GM21515 (cell line): Measurements from ENCODE around the gene SGMS1.
A peak's percentile ranks its signal among the peaks of the same experiment; 100 is the strongest.
"Not testable (repeated sequence)": the region's sequence is repeated elsewhere in the genome, so short reads cannot be mapped to it uniquely, and the experiment has no call there.

Source experiments
- ATAC-seq: cut with Tn5 transposase; IDR thresholded peaks from one replicate; pipeline ENCODE4 v1.9.1; 2021; ENCODE audit not compliant: unreplicated experiment

Gene SGMS1

GRCh38 chr10:50286996-50287803 lies 336.6 kb downstream of the SGMS1 start:
- ATAC-seq: no peak

DNA sequence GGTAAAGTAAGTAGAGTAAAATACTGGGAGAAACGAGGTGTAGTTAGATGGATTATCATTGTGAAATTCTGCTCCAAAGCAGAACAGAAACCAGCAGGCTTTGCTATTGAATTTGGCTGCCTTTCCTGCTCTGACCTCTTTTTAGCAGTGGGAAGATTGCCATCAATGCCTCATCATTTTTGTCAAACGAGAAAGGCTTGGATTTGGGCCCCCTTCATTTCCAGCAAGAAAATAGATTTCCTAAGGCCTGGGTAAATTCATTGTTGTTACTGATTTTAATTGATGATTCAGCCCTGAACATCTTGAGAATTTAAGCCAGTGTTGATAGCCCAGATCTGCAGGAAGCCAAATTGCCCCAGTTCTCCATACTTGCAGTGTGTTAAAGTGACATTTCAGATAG lies 337.2 kb downstream of the SGMS1 start:
- no peak for ATAC-seq

DNA sequence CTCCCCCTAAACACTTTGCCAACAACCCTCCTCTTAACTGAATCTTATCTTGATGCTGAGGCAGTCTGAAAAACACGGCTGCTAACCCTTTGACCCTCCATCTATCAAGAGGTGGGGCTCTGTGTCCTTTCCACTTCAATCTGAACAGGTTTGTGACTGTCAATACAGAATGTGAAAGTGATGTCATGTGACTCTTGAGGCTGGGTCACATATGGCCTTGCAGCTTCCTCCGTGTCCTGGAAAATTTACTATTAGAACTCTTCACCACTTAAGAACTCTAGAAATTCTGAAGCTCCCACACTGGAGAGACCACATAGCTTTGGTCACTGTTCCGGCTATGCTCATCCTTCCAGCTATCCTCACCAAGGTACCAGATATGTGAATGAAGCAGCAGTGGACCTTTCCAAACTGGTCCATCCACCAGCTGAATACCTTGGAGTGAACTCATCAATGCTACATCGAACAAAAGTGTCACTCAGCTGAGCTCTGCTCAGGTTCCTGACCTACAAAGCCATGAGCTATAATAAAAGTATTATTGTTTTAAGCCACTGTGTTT lies 341.7 kb downstream of the SGMS1 start:
- no peak for ATAC-seq

GRCh38 chr10:50281210-50281966 lies 342.4 kb downstream of the SGMS1 start:
- no peak for ATAC-seq

DNA sequence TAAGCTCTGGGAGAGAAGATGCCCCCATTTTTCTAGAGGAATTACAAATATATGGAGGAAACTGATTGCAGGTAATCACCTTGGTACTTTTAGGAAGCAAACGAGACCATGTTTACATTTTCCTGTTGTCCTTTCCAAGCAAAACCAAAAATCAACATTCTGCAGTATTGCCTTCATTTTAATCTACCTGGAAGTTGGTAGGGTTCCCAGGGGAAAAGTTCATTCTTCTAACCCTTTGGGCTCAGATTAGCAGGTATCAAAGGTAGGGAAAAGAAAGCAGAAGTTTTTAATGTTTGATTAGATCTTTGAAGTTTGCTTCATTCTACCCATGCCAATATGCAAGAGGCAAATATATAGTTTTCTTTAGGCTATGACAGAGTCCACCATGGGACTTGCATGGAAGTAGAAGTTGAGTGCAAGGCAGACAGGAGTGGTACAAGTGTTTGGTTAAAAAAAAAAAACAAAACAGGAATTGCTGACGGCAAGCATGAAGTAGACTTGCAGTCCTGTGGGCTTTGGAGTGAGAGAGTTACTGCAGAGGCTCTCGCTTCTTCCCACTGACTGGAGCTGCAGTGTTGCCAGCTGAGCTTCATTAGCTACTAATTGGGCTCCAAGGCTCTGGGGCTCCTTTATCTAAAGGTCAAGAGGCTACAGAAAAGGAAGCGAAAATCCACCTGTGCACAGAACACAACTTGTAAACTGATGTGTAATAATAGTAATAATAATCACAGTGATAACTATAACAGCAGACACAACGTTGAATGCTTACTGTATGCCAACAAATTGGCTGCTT lies 343.5 kb downstream of the SGMS1 start:
- ATAC-seq: no peak

GRCh38 chr10:50279489-50279888 lies 344.3 kb downstream of the SGMS1 start:
- no peak for ATAC-seq

- ATAC-seq: peak; percentile 74
Measured at GRCh38 chr10:50275650-50276235, 348.0 kb downstream of the SGMS1 start.

DNA sequence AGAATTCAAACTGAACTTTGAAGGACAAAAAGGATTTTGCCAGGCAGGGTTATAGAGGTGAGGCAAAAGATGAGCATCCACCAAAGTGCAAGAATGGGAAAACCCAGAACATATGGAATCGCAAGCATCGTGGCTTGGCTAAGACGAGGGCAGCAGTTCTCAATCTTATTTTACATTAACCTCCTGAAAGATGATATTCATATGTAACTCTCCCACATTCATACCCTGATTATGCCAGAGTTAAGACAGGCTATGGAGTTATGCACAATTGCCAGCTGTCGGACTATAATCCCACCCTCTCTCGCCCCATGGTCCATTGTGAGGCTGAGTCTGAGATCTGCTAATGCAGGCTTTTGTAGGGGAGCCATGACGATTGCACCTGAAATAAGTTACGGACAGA lies 351.2 kb downstream of the SGMS1 start:
- ATAC-seq: no peak

- ATAC-seq: no peak
Measured at GRCh38 chr10:50271564-50272250, 352.0 kb downstream of the SGMS1 start.

DNA sequence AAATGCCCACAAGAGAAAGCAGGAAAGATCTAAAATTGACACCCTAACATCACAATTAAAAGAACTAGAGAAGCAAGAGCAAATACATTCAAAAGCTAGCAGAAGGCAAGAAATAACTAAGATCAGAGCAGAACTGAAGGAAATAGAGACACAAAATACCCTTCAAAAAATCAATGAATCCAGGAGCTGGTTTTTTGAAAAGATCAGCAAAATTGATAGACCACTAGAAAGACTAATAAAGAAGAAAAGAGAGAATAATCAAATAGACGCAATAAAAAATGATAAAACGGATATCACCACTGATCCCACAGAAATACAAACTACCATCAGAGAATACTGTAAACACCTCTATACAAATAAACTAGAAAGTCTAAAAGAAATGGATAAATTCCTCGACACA lies 355.9 kb downstream of the SGMS1 start:
- not testable (repeated sequence) for ATAC-seq

DNA sequence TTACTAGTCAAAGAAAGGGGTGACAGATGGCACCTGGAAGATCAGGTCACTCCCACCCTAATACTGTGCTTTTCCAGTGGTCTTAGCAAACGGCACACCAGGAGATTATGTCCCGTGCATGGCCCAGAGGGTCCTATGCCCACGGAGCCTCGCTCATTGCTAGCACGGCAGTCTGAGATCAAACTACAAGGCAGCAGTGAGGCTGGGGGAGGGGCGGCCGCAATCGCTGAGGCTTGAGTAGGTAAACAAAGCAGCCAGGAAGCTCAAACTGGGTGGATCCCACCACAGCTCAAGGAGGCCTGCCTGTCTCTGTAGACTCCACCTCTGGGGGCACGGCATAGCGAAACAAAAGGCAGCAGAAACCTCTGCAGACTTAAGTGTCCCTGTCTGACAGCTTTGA lies 361.1 kb downstream of the SGMS1 start:
- not testable (repeated sequence) for ATAC-seq

GRCh38 chr10:50260791-50261281 lies 362.9 kb downstream of the SGMS1 start:
- peak; percentile 99 for ATAC-seq
